Stimulated activated CD4-positive, alpha-beta T cell treated with anti-CD3 and anti-CD28 coated beads, Interleukin-1b, Interleukin-23, amount 100 ng/mL, for 4 hours (primary cell): Measurements from ENCODE around the gene CAMK2B.

Experiments used
- DNase-seq, 2 donors: peaks; one replicate each; pipeline ENCODE4 v3.0.0-alpha.2; 2020; ENCODE audit warnings: low read depth in 2 of 2

CAMK2B gene

GRCh38 chr7:44257618-44258422, 67.6 kb downstream of the CAMK2B start:
- DNase-seq = peak; percentile 57 to 64

GRCh38 chr7:44257213-44257612, 68.2 kb downstream of the CAMK2B start:
- DNase-seq = no peak

GRCh38 chr7:44256459-44256858, 68.9 kb downstream of the CAMK2B start:
- DNase-seq = no peak

GRCh38 chr7:44251881-44252280, 73.5 kb downstream of the CAMK2B start:
- DNase-seq = no peak

DNA sequence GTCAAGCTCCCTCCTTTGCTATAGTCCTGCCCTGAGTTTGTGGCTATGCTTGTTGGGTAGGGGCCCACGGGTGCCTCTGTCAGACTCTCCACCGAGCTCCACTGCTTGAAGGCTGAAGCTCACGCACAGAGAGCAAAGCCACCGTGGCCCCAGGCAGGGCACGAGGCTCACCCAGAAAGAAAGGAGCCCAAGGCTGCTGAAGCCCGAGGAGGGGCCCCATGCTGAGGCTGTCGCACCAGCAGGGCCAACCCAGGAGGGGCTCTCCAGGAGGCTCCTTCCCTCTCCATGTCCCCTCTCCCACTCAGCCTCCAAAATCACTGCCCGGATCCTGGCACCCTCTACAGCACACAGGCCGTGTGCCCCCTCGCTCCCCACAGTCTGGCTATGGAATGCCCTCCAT, 74.1 kb downstream of the CAMK2B start:
- DNase-seq = no peak

DNA sequence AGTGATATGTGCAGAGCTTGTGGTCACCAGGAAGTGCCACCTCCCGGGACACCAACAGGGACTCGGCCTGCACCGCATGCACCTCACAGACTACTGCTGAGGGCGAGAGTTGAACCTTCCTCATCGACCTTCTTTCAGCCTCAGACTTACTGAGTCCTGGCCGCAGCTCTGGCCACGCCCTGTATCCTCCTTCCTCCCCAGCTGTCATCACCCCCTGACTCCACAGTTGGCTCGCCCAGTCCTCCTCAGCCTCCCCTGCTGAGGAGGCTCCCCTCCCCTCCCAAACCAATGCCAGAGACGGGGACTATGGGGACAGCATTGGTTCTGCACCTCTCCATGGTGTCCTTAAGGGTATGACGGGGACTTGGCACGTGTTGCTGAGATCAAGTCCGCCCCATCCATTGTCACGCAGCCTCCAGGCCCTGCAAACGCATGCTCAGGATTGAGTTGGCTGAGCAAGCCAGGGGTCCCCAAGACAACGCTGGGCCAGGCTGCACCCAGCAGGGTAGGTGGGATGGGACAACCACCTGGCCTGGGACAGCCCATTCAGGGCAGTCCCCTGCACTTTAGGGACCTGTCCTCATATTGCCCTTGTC, 75.7 kb downstream of the CAMK2B start:
- no peak for DNase-seq

DNA sequence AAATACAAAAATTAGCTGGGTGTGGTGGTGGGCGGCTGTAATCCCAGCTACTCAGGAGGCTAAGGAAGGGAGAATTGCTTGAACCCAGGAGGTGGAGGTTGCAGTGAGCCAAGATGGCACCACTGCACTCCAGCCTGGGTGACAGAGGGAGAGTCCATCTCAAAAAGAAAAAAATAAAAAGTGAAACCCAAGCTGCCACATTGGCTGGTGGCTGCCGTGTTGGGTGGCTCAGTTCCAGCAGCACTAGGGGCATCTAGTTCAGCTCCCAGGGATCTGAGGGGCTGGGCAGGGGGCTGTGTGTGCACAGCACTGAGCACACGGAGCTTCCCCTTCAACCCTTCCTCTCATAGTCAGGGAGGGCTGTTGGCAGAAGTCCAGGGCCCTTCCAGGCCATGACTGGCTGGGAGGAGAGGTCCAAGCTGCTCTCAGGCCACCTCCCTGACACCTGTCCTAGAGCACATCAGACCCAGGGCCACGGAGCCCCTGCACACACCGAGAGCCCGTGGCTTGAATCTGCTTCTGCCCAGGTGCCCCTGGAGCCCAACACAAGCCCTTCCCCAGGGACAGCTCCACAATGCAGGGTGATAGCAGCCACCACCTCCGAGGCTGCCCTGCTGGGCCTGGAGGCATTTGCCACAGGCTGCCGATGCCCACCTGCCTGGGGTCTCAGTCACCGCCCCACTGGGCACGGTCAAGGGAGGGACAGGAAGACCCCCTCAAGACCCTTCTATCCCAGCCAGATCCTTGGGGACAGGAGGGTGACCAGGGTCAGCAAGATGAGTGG, 77.3 kb downstream of the CAMK2B start:
- no peak for DNase-seq

- no peak for DNase-seq
These were observed 78.8 kb downstream of the CAMK2B start for GRCh38 chr7:44246396-44247113.

DNA sequence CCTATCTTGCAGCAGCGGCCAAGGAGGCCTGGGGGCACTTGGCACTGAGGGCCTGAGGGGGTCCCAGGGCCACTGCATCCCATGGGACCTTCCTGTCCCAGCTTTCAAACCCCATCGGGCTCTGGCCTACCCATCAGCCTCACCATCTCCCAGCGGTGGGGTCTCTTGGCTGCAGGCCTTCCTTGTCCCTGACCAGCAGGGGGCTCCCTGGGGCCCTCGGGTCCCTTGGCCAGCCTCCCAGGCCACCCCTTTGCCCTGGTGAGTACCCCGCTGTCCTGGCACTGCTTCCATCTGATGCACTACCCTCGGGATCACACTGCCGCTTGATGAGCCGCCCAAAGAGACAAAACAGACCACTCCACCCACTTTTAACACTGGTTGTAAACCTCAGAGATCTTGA, 81.1 kb downstream of the CAMK2B start:
- DNase-seq = peak in 1 of 2 donors; percentile 43

GRCh38 chr7:44242091-44242490, 83.3 kb downstream of the CAMK2B start:
- no peak for DNase-seq

- DNase-seq = peak; percentile 43 to 48
These were observed 84.3 kb downstream of the CAMK2B start for GRCh38 chr7:44240983-44241510.

GRCh38 chr7:44240376-44240775, 85.0 kb downstream of the CAMK2B start:
- DNase-seq = no peak

DNA sequence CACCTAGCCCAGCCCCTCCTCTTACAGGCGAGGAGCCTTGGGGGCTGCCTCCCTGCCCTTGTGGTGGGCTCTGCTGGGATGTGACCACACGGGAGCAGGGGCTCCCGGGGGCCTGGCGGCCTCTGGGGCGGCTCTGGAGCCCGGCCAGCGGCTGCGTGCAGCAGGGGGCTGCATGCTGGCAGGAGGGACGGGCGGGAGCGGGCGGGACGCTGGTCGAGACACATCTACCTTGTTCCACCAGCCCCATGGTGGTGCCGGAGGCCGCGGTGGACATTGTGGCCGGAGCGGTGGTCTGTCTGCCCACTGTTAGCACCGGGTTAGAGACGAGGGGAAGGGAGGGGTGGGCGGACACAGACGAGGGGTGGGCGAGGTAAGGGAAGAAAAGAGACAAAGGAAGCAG, 86.0 kb downstream of the CAMK2B start:
- no peak for DNase-seq

DNA sequence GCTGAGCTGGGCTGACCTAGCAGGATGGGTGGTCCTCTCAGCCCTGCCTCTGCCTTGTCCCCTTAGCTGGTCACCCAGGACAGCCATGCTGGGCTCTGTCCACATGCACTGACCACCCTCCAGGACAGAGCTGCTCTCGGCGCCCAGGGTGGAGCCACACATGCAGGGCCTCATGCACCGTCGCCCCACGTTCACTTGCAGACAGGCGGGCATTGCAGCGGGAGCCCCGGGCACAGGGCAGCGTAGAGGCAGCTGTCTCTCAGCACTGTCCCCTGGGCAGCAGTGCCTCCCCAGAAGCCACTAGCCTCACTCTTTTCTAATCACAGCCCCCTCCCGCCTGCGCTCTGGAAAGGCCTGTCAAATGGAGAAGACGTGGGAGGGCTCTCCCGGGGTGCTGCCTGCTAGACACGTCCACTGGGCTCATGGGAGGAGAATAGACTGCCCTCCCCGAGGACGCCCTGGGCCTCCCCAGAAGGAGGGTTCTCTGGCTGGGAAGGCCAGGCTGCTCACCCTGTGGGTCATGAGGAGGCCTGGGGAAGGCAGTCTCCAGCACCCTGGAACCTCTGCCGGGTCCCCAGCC, 87.2 kb downstream of the CAMK2B start:
- DNase-seq = no peak

DNA sequence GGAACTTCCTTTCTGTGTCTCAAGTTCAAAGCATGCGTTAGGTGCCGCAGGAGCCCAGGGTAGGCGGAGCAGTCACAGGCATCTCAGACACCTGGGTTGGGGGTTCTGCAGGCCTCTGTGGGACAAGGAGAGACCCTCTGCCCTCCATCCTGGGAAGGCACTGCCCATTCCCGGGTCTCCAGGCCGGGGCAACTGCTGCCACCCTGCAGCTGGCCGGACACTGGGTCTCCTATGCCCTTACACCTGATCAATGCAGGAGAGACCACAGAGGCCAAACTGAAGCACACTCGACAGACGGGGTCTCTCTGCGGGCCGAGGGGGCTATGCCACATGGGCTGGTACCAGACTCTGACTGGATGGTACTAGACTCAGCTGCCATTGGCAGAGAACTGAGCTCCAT, 87.7 kb downstream of the CAMK2B start:
- no peak for DNase-seq

DNA sequence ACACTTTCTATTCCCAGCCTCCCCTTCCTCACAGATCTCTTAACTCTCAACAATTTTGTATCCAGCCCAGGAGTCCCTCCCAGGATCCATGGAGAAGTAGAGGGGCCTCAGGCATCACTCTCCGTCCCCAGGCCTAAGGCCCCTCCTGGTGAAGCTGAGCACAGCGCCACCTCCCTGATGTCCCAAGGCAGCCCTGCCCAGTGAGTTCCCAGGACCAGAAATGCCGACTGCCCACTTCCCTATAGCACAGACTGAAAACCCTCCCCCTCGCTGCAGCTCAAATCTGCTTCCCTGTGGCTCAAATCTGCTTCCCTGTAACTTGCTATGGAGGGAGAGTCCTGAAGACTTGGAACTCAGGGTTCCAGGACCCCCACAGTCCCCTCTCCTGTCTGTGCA, 89.1 kb downstream of the CAMK2B start:
- no peak for DNase-seq

- no peak for DNase-seq
These were observed 89.6 kb downstream of the CAMK2B start for GRCh38 chr7:44235582-44236332.

GRCh38 chr7:44235066-44235465, 90.3 kb downstream of the CAMK2B start:
- no peak for DNase-seq

DNA sequence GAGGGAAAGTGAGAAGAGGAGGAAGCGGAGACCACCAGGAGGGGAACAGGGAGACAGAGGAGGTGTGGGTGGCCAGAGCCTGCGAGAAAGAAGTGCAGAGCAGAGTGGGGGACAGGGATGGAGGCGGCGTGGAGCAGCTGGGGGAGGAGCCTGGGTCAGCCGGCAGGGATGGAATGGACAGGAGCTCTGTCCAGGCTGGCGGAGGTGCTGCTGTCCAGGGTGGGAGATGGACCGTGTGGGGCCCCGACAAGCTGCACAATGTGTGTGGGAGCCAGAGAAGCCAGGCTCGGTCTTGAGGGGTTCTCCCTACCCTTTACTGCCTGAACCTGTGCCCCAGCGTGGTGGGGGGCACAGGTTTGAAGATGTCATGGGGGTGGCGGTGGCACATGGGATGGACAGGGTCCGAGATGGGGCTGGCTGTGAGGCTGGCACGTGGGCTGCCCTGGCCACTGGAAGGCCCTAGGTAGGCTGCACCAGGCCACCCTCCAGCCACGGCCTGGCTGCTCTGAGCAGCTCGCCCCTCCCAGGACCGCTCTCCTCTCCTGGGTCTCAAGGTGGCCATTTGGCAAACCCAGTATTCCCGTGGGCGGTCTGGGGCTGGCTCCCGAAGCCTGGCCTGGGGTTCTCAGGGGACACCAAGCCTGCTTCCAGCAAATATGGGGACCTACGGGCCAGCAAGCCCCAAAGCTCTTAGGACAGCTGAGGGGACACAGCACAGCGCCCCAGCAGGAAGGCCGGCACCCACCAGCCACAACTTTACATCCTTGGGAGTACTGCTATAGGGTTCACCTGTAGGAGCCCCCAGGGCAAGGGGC, 92.3 kb downstream of the CAMK2B start:
- DNase-seq = no peak

- no peak for DNase-seq
These were observed 93.0 kb downstream of the CAMK2B start for GRCh38 chr7:44232396-44232795.
